HCT116 (cell line): ENCODE results near the gene SLC34A3. TPM values are rescaled to one million over a fixed set of nuclear protein-coding genes. Genes with fewer than 3 reads are reported as not detected.

Experiments used
- ATAC-seq: fragments of 200-7000 bp; cut with Tn5 transposase; 2 replicates; pipeline ENCODE4 v1.9.1; 2020; ENCODE audit warnings: mild to moderate bottlenecking, moderate library complexity
- BruUV-seq: library from RNA; stranded (reverse); fragments of 400-500 nt; replicated peaks from 2 replicates; lab custom pipeline; 2021; lab: Mats Ljungman, UMichigan
- CTCF ChIA-PET: fragments of 300-600 bp; sonication (Branson Sonifier 250); formaldehyde crosslinking; loops from one replicate; lab custom pipeline; 2021; ENCODE audit warnings: antibody characterized with exemption; lab: Charles Lee
- POLR2A ChIA-PET: fragments of 300-600, 350-600 bp; sonication (Branson Sonifier 250); formaldehyde crosslinking; loops from one replicate; lab custom pipeline; 2021; ENCODE audit warnings: antibody characterized with exemption; lab: Charles Lee
- RAD21 ChIA-PET, 2 experiments: fragments of 300-600 bp; sonication (Branson Sonifier 250); formaldehyde crosslinking; loops; one replicate each; lab custom pipeline; 2023; ENCODE audit warnings: low total read pairs in 2 of 2; ENCODE audit not compliant: uncharacterized antibody in 2 of 2, unreplicated experiment in 2 of 2, low non-redundant PET in 1 of 2; lab: Charles Lee
- DNase-seq: peaks from one replicate; pipeline ENCODE4 v3.0.0-alpha.2; 2010; ENCODE audit warnings: low read depth, low spot score
- H2AFZ ChIP-seq: fragments of 200-600 bp; shearing (Covaris generic), sonication (generic); 2 replicates; pipeline ENCODE4 v1.6.1; 2017; ENCODE audit warnings: low read depth, mixed run types, mixed read lengths, antibody characterized with exemption, low read length; ENCODE audit not compliant: poor library complexity, severe bottlenecking
- H3K27ac ChIP-seq: 2 replicates; pipeline ENCODE4 v1.5.1; 2012; ENCODE audit warnings: low read depth, low read length
- H3K27me3 ChIP-seq: fragments of 200-600 bp; sonication (generic); 2 replicates; pipeline ENCODE4 v1.6.1; 2016; ENCODE audit warnings: mixed run types, low read length, mixed read lengths; ENCODE audit not compliant: insufficient read depth
- H3K36me3 ChIP-seq, 2 experiments: fragments of 200-500 bp in 1 of 2; fragments of 200-600 bp in 1 of 2; sonication (Bioruptor generic) in 1 of 2; sonication (generic) in 1 of 2; 2 replicates each; pipeline versions ENCODE4 v1.5.1 to v1.6.1; 2014 to 2016; ENCODE audit warnings: low read length in 2 of 2, inconsistent platforms in 1 of 2, mixed read lengths in 1 of 2, mixed run types in 1 of 2; ENCODE audit not compliant: insufficient read depth in 2 of 2, control insufficient read depth in 1 of 2
- H3K4me1 ChIP-seq, 2 experiments: fragments of 200-600 bp in 1 of 2; sonication (generic) in 1 of 2; 2 replicates each; pipeline versions ENCODE4 v1.5.1 to v1.6.1; 2012 to 2017; ENCODE audit warnings: low read length in 2 of 2, inconsistent platforms in 1 of 2, mild to moderate bottlenecking in 1 of 2, mixed read lengths in 1 of 2, mixed run types in 1 of 2, moderate library complexity in 1 of 2; ENCODE audit not compliant: insufficient read depth in 2 of 2, control insufficient read depth in 1 of 2
- H3K4me2 ChIP-seq: fragments of 200-600 bp; sonication (generic); 2 replicates; pipeline ENCODE4 v1.6.1; 2017; ENCODE audit warnings: mixed run types, low read length, mixed read lengths
- H3K4me3 ChIP-seq, 2 experiments: fragments of 200-600 bp in 1 of 2; sonication (generic) in 1 of 2; replicated peaks in 1 of 2; 2 replicates each; pipeline ENCODE4 v1.5.1; 2011 to 2016; ENCODE audit warnings: low read length in 2 of 2, control low read depth in 1 of 2, low read depth in 1 of 2, mild to moderate bottlenecking in 1 of 2, mixed read lengths in 1 of 2, mixed run types in 1 of 2
- H3K79me2 ChIP-seq: fragments of 200-600 bp; sonication (generic); 2 replicates; pipeline ENCODE4 v1.6.1; 2017; ENCODE audit warnings: mild to moderate bottlenecking, mixed run types, low read length, moderate library complexity, mixed read lengths; ENCODE audit not compliant: insufficient read depth
- H3K9ac ChIP-seq: fragments of 200-600 bp; sonication (generic); 2 replicates; pipeline ENCODE4 v1.6.1; 2016; ENCODE audit warnings: low read length, mixed read lengths
- H3K9me2 ChIP-seq: fragments of 200-600 bp; sonication (generic), shearing (Covaris generic); 2 replicates; pipeline ENCODE4 v1.6.1; 2017; ENCODE audit warnings: mixed run types, mild to moderate bottlenecking, moderate library complexity; ENCODE audit not compliant: insufficient read depth
- H3K9me3 ChIP-seq, 2 experiments: fragments of 200-500 bp in 1 of 2; fragments of 200-600 bp in 1 of 2; sonication (Bioruptor generic) in 1 of 2; sonication (generic) in 1 of 2; 2 replicates each; pipeline ENCODE4 v1.6.1; 2014 to 2017; ENCODE audit warnings: low read length in 2 of 2, mixed read lengths in 2 of 2, inconsistent platforms in 1 of 2, low read depth in 1 of 2, mild to moderate bottlenecking in 1 of 2, mixed run types in 1 of 2, moderate library complexity in 1 of 2; ENCODE audit not compliant: control insufficient read depth in 1 of 2, insufficient read depth in 1 of 2
- H4K20me1 ChIP-seq: fragments of 200-600 bp; sonication (generic), shearing (Covaris generic); 2 replicates; pipeline ENCODE4 v1.6.1; 2017; ENCODE audit warnings: mixed run types, mild to moderate bottlenecking, moderate library complexity; ENCODE audit not compliant: insufficient read depth
- ATF3 ChIP-seq: IDR thresholded peaks from 2 replicates; pipeline ENCODE4 v1.6.1; 2012
- CBX3 ChIP-seq: IDR thresholded peaks from 2 replicates; pipeline ENCODE4 v1.6.1; 2012; ENCODE audit warnings: low read depth
- CEBPB ChIP-seq: IDR thresholded peaks from 2 replicates; pipeline ENCODE4 v1.6.1; 2012; ENCODE audit warnings: low read depth
- EGR1 ChIP-seq: IDR thresholded peaks from 2 replicates; pipeline ENCODE4 v1.6.1; 2012; ENCODE audit warnings: low read depth
- ELF1 ChIP-seq: IDR thresholded peaks from 2 replicates; pipeline ENCODE4 v1.6.1; 2012; ENCODE audit warnings: low read depth, borderline replicate concordance
- EZH2 ChIP-seq: fragments of 200-600 bp; sonication (generic); IDR thresholded peaks from 2 replicates; pipeline ENCODE4 v1.6.1; 2017; ENCODE audit warnings: antibody characterized with exemption, mixed run types
- FOSL1 ChIP-seq: IDR thresholded peaks from 2 replicates; pipeline ENCODE4 v1.6.1; 2012; ENCODE audit warnings: low read depth
- JUND ChIP-seq: IDR thresholded peaks from 2 replicates; pipeline ENCODE4 v1.6.1; 2012
- MAX ChIP-seq: IDR thresholded peaks from 2 replicates; pipeline ENCODE4 v1.6.1; 2012
- POLR2A ChIP-seq: IDR thresholded peaks from 2 replicates; pipeline ENCODE4 v1.7.0; 2011; ENCODE audit warnings: borderline replicate concordance; ENCODE audit not compliant: insufficient read depth, insufficient read length; ENCODE audit errors: extremely low read depth
- POLR2AphosphoS5 ChIP-seq: IDR thresholded peaks from 2 replicates; pipeline ENCODE4 v1.6.1; 2011; ENCODE audit warnings: mild to moderate bottlenecking, low read depth, low read length, moderate library complexity
- REST ChIP-seq: IDR thresholded peaks from 2 replicates; pipeline ENCODE4 v1.6.1; 2012; ENCODE audit warnings: low read depth
- SIN3A ChIP-seq: IDR thresholded peaks from 2 replicates; pipeline ENCODE4 v1.6.1; 2012; ENCODE audit warnings: low read depth
- TCF7L2 ChIP-seq: IDR thresholded peaks from 2 replicates; pipeline ENCODE4 v1.7.0; 2011; ENCODE audit warnings: borderline replicate concordance, inconsistent platforms; ENCODE audit not compliant: insufficient read depth, insufficient read length; ENCODE audit errors: extremely low read depth
- YY1 ChIP-seq: IDR thresholded peaks from 2 replicates; pipeline ENCODE4 v1.6.1; 2011; ENCODE audit warnings: low read length, low read depth, moderate library complexity, mild to moderate bottlenecking; ENCODE audit not compliant: insufficient replicate concordance; ENCODE audit errors: extremely low read depth
- ZNF274 ChIP-seq: fragments of 200-500 bp; sonication (Bioruptor generic); IDR thresholded peaks from 2 replicates; pipeline ENCODE4 v1.6.1; 2014; ENCODE audit warnings: mild to moderate bottlenecking, low read depth, low read length, inconsistent platforms
- intact Hi-C: fragments of 100-400 bp; cut with micrococcal nuclease; formaldehyde crosslinking; loops from 2 replicates; pipeline ENCODE4 v1.10.0; 2022
- total RNA-seq: library from RNA; stranded (reverse); gene quantifications from one replicate; pipeline ENCODE4 v1.2.1, GENCODE V29; 2021; ENCODE audit not compliant: unreplicated experiment
- TF ChIP-seq, protein P1 (sequence below): IDR thresholded peaks from 2 replicates; pipeline ENCODE4 v1.6.1; 2011; ENCODE audit warnings: mild to moderate bottlenecking, low read length, moderate library complexity; ENCODE audit not compliant: insufficient replicate concordance; ENCODE audit errors: extremely low read depth

SLC34A3 gene
- total RNA-seq, 1 experiment from 2014 or later: 0.15 TPM

GRCh38 chr9:137281345-137282116, 50.8 kb downstream of the SLC34A3 start:
- Histone ChIP-seq H3K9me3 (no peaks in the 10 kb centered on the region), H2AFZ (no peak overlapping the region), H3K36me3 (peaks cover 0 to 13% of the 10 kb centered on the region in 2 experiments; a peak in 3 of 4 replicates), H3K27ac (no peak overlapping the region; the same call in 1 of the 2 replicates), H3K9me2 (no peaks in the 10 kb centered on the region), H4K20me1 (no peaks in the 10 kb centered on the region), H3K4me2 (no peak overlapping the region), H3K9ac (no peak overlapping the region)
- POLR2A ChIA-PET: no interaction called here
- no peak for DNase-seq
- ATAC-seq: no peak
- no peak for TF ChIP-seq YY1
- no peak for TF ChIP-seq EZH2
- no peak for TF ChIP-seq REST
- TF ChIP-seq ATF3: no peak
- no peak for TF ChIP-seq JUND
- TF ChIP-seq SIN3A: no peak
- no peak for TF ChIP-seq MAX
- TF ChIP-seq CBX3: no peak
- no peak for TF ChIP-seq ZNF274
- TF ChIP-seq EGR1: no peak
- no peak for TF ChIP-seq FOSL1
- no peak for TF ChIP-seq POLR2AphosphoS5
- TF ChIP-seq ELF1: no peak
- TF ChIP-seq, protein P1, sequence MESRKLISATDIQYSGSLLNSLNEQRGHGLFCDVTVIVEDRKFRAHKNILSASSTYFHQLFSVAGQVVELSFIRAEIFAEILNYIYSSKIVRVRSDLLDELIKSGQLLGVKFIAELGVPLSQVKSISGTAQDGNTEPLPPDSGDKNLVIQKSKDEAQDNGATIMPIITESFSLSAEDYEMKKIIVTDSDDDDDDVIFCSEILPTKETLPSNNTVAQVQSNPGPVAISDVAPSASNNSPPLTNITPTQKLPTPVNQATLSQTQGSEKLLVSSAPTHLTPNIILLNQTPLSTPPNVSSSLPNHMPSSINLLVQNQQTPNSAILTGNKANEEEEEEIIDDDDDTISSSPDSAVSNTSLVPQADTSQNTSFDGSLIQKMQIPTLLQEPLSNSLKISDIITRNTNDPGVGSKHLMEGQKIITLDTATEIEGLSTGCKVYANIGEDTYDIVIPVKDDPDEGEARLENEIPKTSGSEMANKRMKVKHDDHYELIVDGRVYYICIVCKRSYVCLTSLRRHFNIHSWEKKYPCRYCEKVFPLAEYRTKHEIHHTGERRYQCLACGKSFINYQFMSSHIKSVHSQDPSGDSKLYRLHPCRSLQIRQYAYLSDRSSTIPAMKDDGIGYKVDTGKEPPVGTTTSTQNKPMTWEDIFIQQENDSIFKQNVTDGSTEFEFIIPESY: no peak
- TF ChIP-seq CEBPB: no peak
- no peak for TF ChIP-seq POLR2A
- TF ChIP-seq TCF7L2: no peak
- TF ChIP-seq, all 23 proteins: peak for 0
- no peaks in the 10 kb centered on the region for H3K27me3 ChIP-seq
- H3K4me1 ChIP-seq: peaks cover 7 to 17% of the 10 kb centered on the region in 2 experiments
- no peak overlapping the region for H3K4me3 ChIP-seq
- CTCF ChIA-PET: no interaction called here
- peaks cover 34% of the 10 kb centered on the region for H3K79me2 ChIP-seq
- no TSS peak for BruUV-seq
- RAD21 ChIA-PET: no interaction called here
- intact Hi-C loops: loop anchor here (10.0 kb wide), 1 partner anchor 243 kb away; no protein-coding TSS in a partner anchor
